H1 (cell line): ENCODE measurements around the gene SLC38A2. TPM values are rescaled to one million over a fixed set of nuclear protein-coding genes. Genes with fewer than 3 reads are reported as not detected.

Source experiments
- CTCF ChIA-PET: fragments of 300-600 bp; sonication (Branson Sonifier 250); formaldehyde crosslinking; loops from one replicate; lab custom pipeline; 2021; ENCODE audit not compliant: partially characterized antibody; lab: Charles Lee
- POLR2A ChIA-PET: fragments of 300-600 bp; sonication (Branson Sonifier 250); formaldehyde crosslinking; loops from one replicate; lab custom pipeline; 2021; ENCODE audit warnings: inconsistent platforms; ENCODE audit not compliant: partially characterized antibody; lab: Charles Lee
- DNase-seq, 2 experiments: peaks; one replicate each; pipeline versions ENCODE4 v3.0.0 to v3.0.0-alpha.2; 2010 to 2022; ENCODE audit warnings: low spot score in 2 of 2, low read depth in 1 of 2, mixed read lengths in 1 of 2
- FAIRE-seq: peaks from 2 replicates; lab custom pipeline; 2011; peaks lifted over from hg19 to GRCh38; lab: Jason Lieb, UNC
- H2AFZ ChIP-seq: 2 replicates; pipeline ENCODE4 v1.8.1; 2012; ENCODE audit warnings: low read length, inconsistent platforms
- H2AK5ac ChIP-seq: 2 replicates; pipeline ENCODE4 v1.6.1; 2013; ENCODE audit warnings: low read depth, low read length
- H2BK120ac ChIP-seq: replicated peaks from 2 replicates; pipeline ENCODE3; 2013; ENCODE audit warnings: low read depth, low read length, inconsistent platforms
- H2BK12ac ChIP-seq: 2 replicates; pipeline ENCODE4 v1.6.1; 2013; ENCODE audit warnings: low read depth, low read length
- H2BK15ac ChIP-seq: 2 replicates; pipeline ENCODE4 v1.6.1; 2013; ENCODE audit warnings: low read length
- H2BK20ac ChIP-seq: 2 replicates; pipeline ENCODE4 v1.6.1; 2013; ENCODE audit warnings: low read length
- H2BK5ac ChIP-seq: 2 replicates; pipeline ENCODE4 v1.6.1; 2013; ENCODE audit warnings: low read depth, low read length
- H3K14ac ChIP-seq: 2 replicates; pipeline ENCODE4 v1.6.1; 2013; ENCODE audit warnings: inconsistent platforms; ENCODE audit not compliant: insufficient read length
- H3K18ac ChIP-seq: 2 replicates; pipeline ENCODE4 v1.6.1; 2013; ENCODE audit warnings: low read length; ENCODE audit errors: extremely low read depth
- H3K23ac ChIP-seq: 2 replicates; pipeline ENCODE4 v1.6.1; 2013; ENCODE audit warnings: inconsistent platforms; ENCODE audit not compliant: insufficient read length
- H3K23me2 ChIP-seq: 2 replicates; pipeline ENCODE4 v1.6.1; 2013; ENCODE audit warnings: low read depth, low read length
- H3K27ac ChIP-seq: 2 replicates; pipeline ENCODE4 v1.6.1; 2011; ENCODE audit warnings: low read depth, low read length, inconsistent platforms
- H3K27me3 ChIP-seq, 4 experiments: replicated peaks in 1 of 4; 1 replicate in 1 of 4; 2 replicates in 3 of 4; pipeline versions ENCODE4 v1.6.1 to v1.8.1; 2011 to 2013; ENCODE audit warnings: low read length in 3 of 4, mild to moderate bottlenecking in 3 of 4, inconsistent platforms in 2 of 4, mixed read lengths in 2 of 4, moderate library complexity in 1 of 4; ENCODE audit not compliant: control insufficient read depth in 3 of 4, insufficient read depth in 3 of 4; ENCODE audit errors: extremely low read depth in 1 of 4
- H3K36me3 ChIP-seq, 4 experiments: 2 replicates each; pipeline versions ENCODE4 v1.6.1 to v1.8.1; 2011 to 2013; ENCODE audit warnings: mild to moderate bottlenecking in 4 of 4, low read length in 3 of 4, moderate library complexity in 2 of 4, control low read depth in 1 of 4, inconsistent platforms in 1 of 4; ENCODE audit not compliant: insufficient read depth in 4 of 4, control insufficient read depth in 2 of 4
- H3K4ac ChIP-seq: replicated peaks from 2 replicates; pipeline ENCODE3; 2013; ENCODE audit warnings: low read length, low read depth, mixed read lengths, inconsistent platforms; ENCODE audit not compliant: insufficient read length
- H3K4me1 ChIP-seq, 4 experiments: replicated peaks in 1 of 4; 1 replicate in 1 of 4; 2 replicates in 3 of 4; pipeline versions ENCODE4 v1.6.1 to v1.8.1; 2011 to 2013; ENCODE audit warnings: low read length in 3 of 4, inconsistent platforms in 2 of 4, mixed read lengths in 1 of 4; ENCODE audit not compliant: insufficient read depth in 4 of 4, control insufficient read depth in 3 of 4
- H3K4me2 ChIP-seq, 2 experiments: 2 replicates each; pipeline versions ENCODE4 v1.6.1 to v1.8.1; 2011 to 2013; ENCODE audit warnings: low read depth in 2 of 2, low read length in 2 of 2, control low read depth in 1 of 2, inconsistent platforms in 1 of 2, mild to moderate bottlenecking in 1 of 2; ENCODE audit not compliant: insufficient read depth in 1 of 2
- H3K4me3 ChIP-seq, 4 experiments: fragments of 200-600, 300-600 bp in 1 of 4; sonication (generic), shearing (Covaris generic), sonication (Bioruptor Twin) in 1 of 4; 2 replicates each; pipeline versions ENCODE4 v1.5.1 to v1.8.1; 2011 to 2016; ENCODE audit warnings: low read length in 4 of 4, low read depth in 3 of 4, control low read depth in 2 of 4, inconsistent platforms in 2 of 4, mild to moderate bottlenecking in 2 of 4, mixed read lengths in 1 of 4, moderate library complexity in 1 of 4; ENCODE audit not compliant: insufficient read depth in 2 of 4; ENCODE audit errors: extremely low read depth in 1 of 4
- H3K56ac ChIP-seq: replicated peaks from 2 replicates; pipeline ENCODE3; 2013; ENCODE audit warnings: low read depth, mild to moderate bottlenecking, mixed read lengths, low read length, inconsistent platforms; ENCODE audit not compliant: insufficient read length
- H3K79me1 ChIP-seq: 2 replicates; pipeline ENCODE4 v1.6.1; 2013; ENCODE audit warnings: low read depth, low read length, control low read depth
- H3K79me2 ChIP-seq, 2 experiments: 2 replicates each; pipeline versions ENCODE4 v1.6.1 to v1.8.1; 2012 to 2013; ENCODE audit warnings: low read length in 2 of 2, mild to moderate bottlenecking in 2 of 2, inconsistent platforms in 1 of 2; ENCODE audit not compliant: insufficient read depth in 2 of 2, control insufficient read depth in 1 of 2
- H3K9ac ChIP-seq, 4 experiments: replicated peaks in 1 of 4; 1 replicate in 1 of 4; 2 replicates in 3 of 4; pipeline versions ENCODE4 v1.6.1 to v1.8.1; 2011 to 2013; ENCODE audit warnings: low read depth in 3 of 4, low read length in 3 of 4, control low read depth in 2 of 4, mild to moderate bottlenecking in 2 of 4, moderate library complexity in 2 of 4, inconsistent platforms in 1 of 4; ENCODE audit errors: extremely low read depth in 1 of 4
- H3K9me3 ChIP-seq, 2 experiments: 2 replicates each; pipeline versions ENCODE4 v1.6.1 to v1.8.1; 2012 to 2013; ENCODE audit warnings: mild to moderate bottlenecking in 2 of 2, moderate library complexity in 2 of 2, control low read depth in 1 of 2, inconsistent platforms in 1 of 2, low read depth in 1 of 2, low read length in 1 of 2, mixed read lengths in 1 of 2; ENCODE audit not compliant: insufficient read depth in 2 of 2
- H4K20me1 ChIP-seq, 2 experiments: replicated peaks in 1 of 2; 2 replicates each; pipeline versions ENCODE3 to v1.8.1; 2011 to 2013; ENCODE audit warnings: inconsistent platforms in 2 of 2, low read length in 2 of 2, mild to moderate bottlenecking in 1 of 2; ENCODE audit not compliant: insufficient read depth in 2 of 2, control insufficient read depth in 1 of 2
- H4K5ac ChIP-seq: 2 replicates; pipeline ENCODE4 v1.6.1; 2013; ENCODE audit warnings: low read length, low read depth, mixed read lengths, inconsistent platforms; ENCODE audit not compliant: insufficient read length
- H4K8ac ChIP-seq: 2 replicates; pipeline ENCODE4 v1.8.0; 2013; ENCODE audit warnings: mild to moderate bottlenecking, moderate library complexity, low read length, inconsistent platforms; ENCODE audit not compliant: insufficient read depth; ENCODE audit errors: extremely low read depth
- H4K91ac ChIP-seq: replicated peaks from 2 replicates; pipeline ENCODE3; 2013; ENCODE audit warnings: low read length, mixed read lengths, inconsistent platforms; ENCODE audit not compliant: insufficient read length
- BRCA1 ChIP-seq: IDR thresholded peaks from 2 replicates; pipeline ENCODE4 v1.6.1; 2012; ENCODE audit warnings: low read depth, low read length, improper control_type of control experiment
- CHD2 ChIP-seq: IDR thresholded peaks from 2 replicates; pipeline ENCODE4 v1.6.1; 2012; ENCODE audit warnings: low read length, improper control_type of control experiment
- EP300 ChIP-seq, 2 experiments: IDR thresholded peaks; 1 replicate in 1 of 2; 2 replicates in 1 of 2; pipeline ENCODE4 v1.6.1; 2011 to 2012; ENCODE audit warnings: low read depth in 2 of 2, low read length in 2 of 2, mild to moderate bottlenecking in 2 of 2, borderline replicate concordance in 1 of 2, inconsistent platforms in 1 of 2, moderate library complexity in 1 of 2
- HDAC6 ChIP-seq: IDR thresholded peaks from one replicate; pipeline ENCODE4 v1.7.1; 2012; ENCODE audit warnings: low read depth, mild to moderate bottlenecking, inconsistent platforms, low read length, moderate library complexity
- JUN ChIP-seq: IDR thresholded peaks from 2 replicates; pipeline ENCODE4 v1.6.1; 2011; ENCODE audit warnings: low read depth, mild to moderate bottlenecking, improper control_type of control experiment, low read length
- KDM1A ChIP-seq: fragments of 200-600, 300-600 bp; sonication (generic); IDR thresholded peaks from 2 replicates; pipeline ENCODE4 v1.7.1; 2016; ENCODE audit warnings: mild to moderate bottlenecking, low read length, borderline replicate concordance
- KDM4A ChIP-seq: IDR thresholded peaks from one replicate; pipeline ENCODE4 v1.7.1; 2012; ENCODE audit warnings: low read depth, mild to moderate bottlenecking, moderate library complexity, low read length, inconsistent platforms; ENCODE audit not compliant: severe bottlenecking
- NRF1 ChIP-seq: IDR thresholded peaks from 2 replicates; pipeline ENCODE4 v1.6.1; 2011; ENCODE audit warnings: mild to moderate bottlenecking, low read depth, low read length, improper control_type of control experiment
- POLR2AphosphoS5 ChIP-seq: IDR thresholded peaks from 2 replicates; pipeline ENCODE4 v1.6.1; 2011; ENCODE audit warnings: low read depth, low read length
- POU5F1 ChIP-seq: IDR thresholded peaks from 2 replicates; pipeline ENCODE4 v1.6.1; 2011; ENCODE audit warnings: low read depth, mild to moderate bottlenecking, low read length, moderate library complexity
- SIX5 ChIP-seq: IDR thresholded peaks from 2 replicates; pipeline ENCODE4 v1.6.1; 2011; ENCODE audit warnings: mild to moderate bottlenecking, low read depth, low read length
- SP1 ChIP-seq: IDR thresholded peaks from 2 replicates; pipeline ENCODE4 v1.6.1; 2011; ENCODE audit warnings: low read depth, low read length
- SP2 ChIP-seq: IDR thresholded peaks from 2 replicates; pipeline ENCODE4 v1.6.1; 2012; ENCODE audit warnings: mild to moderate bottlenecking, low read length, inconsistent platforms
- TAF7 ChIP-seq: optimal IDR thresholded peaks from 2 replicates; pipeline ENCODE3; 2011; ENCODE audit warnings: low read depth, mild to moderate bottlenecking, inconsistent platforms, low read length, moderate library complexity, borderline replicate concordance
- TEAD4 ChIP-seq: IDR thresholded peaks from 2 replicates; pipeline ENCODE4 v1.6.1; 2012; ENCODE audit warnings: low read depth, low read length, inconsistent platforms, mixed read lengths
- WGBS, 2 experiments: shearing (Covaris generic) in 1 of 2; methylation state at CpG; one replicate each; pipeline versions ENCODE4 v1.1.6 to v1.1.7; 2013 to 2015; ENCODE audit warnings: low lambda C conversion rate in 2 of 2, mixed read lengths in 2 of 2, inconsistent platforms in 1 of 2, low coverage in 1 of 2, missing lambda C conversion rate in 1 of 2; ENCODE audit not compliant: insufficient replicate concordance in 2 of 2, insufficient coverage in 1 of 2, insufficient read length in 1 of 2; ENCODE audit errors: extremely low coverage in 1 of 2, missing lambda C conversion rate in 1 of 2; 5-methylcytosine and 5-hydroxymethylcytosine counted together
- polyA plus RNA-seq, 7 experiments: library from polyadenylated mRNA; depleted of rRNA in 3 of 7; stranded (reverse) in 5 of 7; unstranded in 2 of 7; fragments of >200 nt in 5 of 7; fragments of 200-250 nt in 2 of 7; gene quantifications; 1 replicate in 5 of 7; 2 replicates in 1 of 7; 4 replicates in 1 of 7; pipeline versions ENCODE4 v1.2.1 to v1.2.3, GENCODE V29; 2011 to 2013; ENCODE audit warnings: missing spikeins in 2 of 7, mixed read lengths in 2 of 7
- total RNA-seq: library from RNA; stranded (reverse); fragmentation: NEBNext Ultra II Directional; extraction: Animal tissue kit (Norgen Biotek cat#: 25700); gene quantifications from 2 replicates; pipeline ENCODE4 v1.2.1, GENCODE V29; 2021

Gene SLC38A2
- total and polyA plus RNA-seq, 2 of the 8 experiments (the other 6 are each of a cell fraction or from before 2014, with no cell fraction given) = 163 to 684 TPM

GRCh38 chr12:46390881-46391280 is 18.3 kb upstream of the SLC38A2 start:
- Histone ChIP-seq H4K91ac (no peak overlapping the region), H3K4ac (no peak overlapping the region), H3K36me3 (peaks cover 0 to 24% (median 8%) of the 10 kb centered on the region in 4 experiments; a peak in 5 of 8 replicates), H3K23me2 (no peaks in the 10 kb centered on the region), H3K9ac (no peak overlapping the region), H3K14ac (no peak overlapping the region), H2BK12ac (peak overlapping the region; percentile 65; the same call in 1 of the 2 replicates), H2BK120ac (peak overlapping the region; percentile 44), H2BK15ac (no peak overlapping the region), H3K18ac (peak overlapping the region; percentile 49; the same call in 1 of the 2 replicates), H4K8ac (no peak overlapping the region), H3K27me3 (no peaks in the 10 kb centered on the region), H3K4me2 (peak overlapping the region; percentile 31 to 49; a peak in 2 of 4 replicates), H4K20me1 (no peaks in the 10 kb centered on the region), H3K4me3 (no peak overlapping the region), H3K56ac (no peak overlapping the region), H3K27ac (no peak overlapping the region), H3K23ac (no peak overlapping the region), H2BK20ac (no peak overlapping the region), H2AFZ (no peak overlapping the region), H2BK5ac (peak overlapping the region; percentile 85; the same call in 1 of the 2 replicates), H4K5ac (no peak overlapping the region), H2AK5ac (no peak overlapping the region), H3K79me1 (no peaks in the 10 kb centered on the region), H3K79me2 (peaks cover 0 to 10% of the 10 kb centered on the region in 2 experiments; a peak in 1 of 4 replicates), H3K4me1 (peaks cover 6 to 35% (median 19%) of the 10 kb centered on the region in 4 experiments), H3K9me3 (no peaks in the 10 kb centered on the region)
- no peak for DNase-seq
- FAIRE-seq = no peak
- CTCF ChIA-PET = interaction anchor here (1.3 kb wide), 1 partner anchor 9 kb away, joined by 4 read pairs; no protein-coding TSS in a partner anchor
- TF ChIP-seq TEAD4 = no peak
- TF ChIP-seq JUN = no peak
- no peak for TF ChIP-seq HDAC6
- TF ChIP-seq CHD2 = no peak
- no peak for TF ChIP-seq NRF1
- TF ChIP-seq SIX5 = no peak
- TF ChIP-seq TAF7 = no peak
- TF ChIP-seq KDM4A = no peak
- no peak for TF ChIP-seq BRCA1
- TF ChIP-seq KDM1A = no peak
- TF ChIP-seq SP1 = no peak
- TF ChIP-seq POU5F1 = no peak
- TF ChIP-seq EP300 (IDR thresholded peaks at IDR 0.05; ENCODE audit: borderline replicate concordance in 1 of 2, low read depth in 2 of 2, low read length in 2 of 2) = no peak
- TF ChIP-seq SP2 = no peak
- TF ChIP-seq POLR2AphosphoS5 = no peak
- POLR2A ChIA-PET = interaction anchor here (1.0 to 4.6 kb wide), 6 partner anchors 8 to 33 kb away, joined by 3 to 37 read pairs (median 8); partner anchors contain the start of gene SLC38A2
- WGBS, 2 experiments = 45% methylated on average over 4 of the region's 4 CpGs; no CpG with 5 or more reads in 1 of the 2 experiments
